K562 (cell line): ENCODE measurements around the gene ARF4. TPM values are rescaled to one million over a fixed set of nuclear protein-coding genes. Genes with fewer than 3 reads are reported as not detected.

Experiments used
- HMGN3 ChIP-seq: IDR thresholded peaks from 2 replicates; pipeline ENCODE4 v1.6.1; 2011; ENCODE audit warnings: borderline replicate concordance, low read depth, mild to moderate bottlenecking, mixed read lengths, low read length; ENCODE audit not compliant: insufficient read length; ENCODE audit errors: extremely low read depth
- TAF9B ChIP-seq: fragments of 450-650 bp; IDR thresholded peaks from 2 replicates; pipeline ENCODE4 v1.6.1; 2018; ENCODE audit warnings: mild to moderate bottlenecking; ENCODE audit not compliant: partially characterized antibody
- TOE1 ChIP-seq, 2 experiments: fragments of 450-650 bp in 1 of 2; sonication (generic) in 1 of 2; formaldehyde crosslinking in 1 of 2; IDR thresholded peaks; 2 replicates each; pipeline versions ENCODE4 v1.7.1 to v1.8.0; 2016 to 2022; ENCODE audit warnings: borderline replicate concordance in 2 of 2, mild to moderate bottlenecking in 2 of 2, antibody characterized with exemption in 1 of 2, inconsistent platforms in 1 of 2, low read depth in 1 of 2, missing genetic modification reagents in 1 of 2, moderate library complexity in 1 of 2
- ZNF764 ChIP-seq: fragments of 250-450 bp; sonication (Bioruptor Pico); IDR thresholded peaks from 2 replicates; pipeline ENCODE4 v1.4.0; 2020; ENCODE audit warnings: low read depth, mild to moderate bottlenecking, moderate library complexity
- polyA plus RNA-seq, 8 experiments: library from polyadenylated mRNA; depleted of rRNA in 4 of 8; stranded (reverse) in 5 of 8; unstranded in 3 of 8; fragments of >200 nt; fragmentation: Nextera tagmentation in 2 of 8; fragmentation: Illumina TruSeq in 1 of 8; extraction: Ambion mirVana in 2 of 8; extraction: Trizol in 1 of 8; gene quantifications; 2 replicates each; pipeline versions ENCODE4 v1.2.1 to v1.2.3, GENCODE V29; 2011 to 2014; ENCODE audit warnings: inconsistent platforms in 1 of 8, missing spikeins in 1 of 8
- total RNA-seq, 7 experiments: library from RNA; depleted of rRNA in 6 of 7; stranded (reverse); fragments of >200 nt in 6 of 7; fragmentation: Illumina TruSeq in 2 of 7; extraction: Trizol in 2 of 7; gene quantifications; 2 replicates each; pipeline versions ENCODE4 v1.2.1 to v1.2.3, GENCODE V29; 2011 to 2021; ENCODE audit warnings: low replicate concordance in 1 of 7
- TF ChIP-seq, protein P1 (sequence below): IDR thresholded peaks from 2 replicates; pipeline ENCODE4 v1.6.1; 2014; ENCODE audit warnings: antibody characterized with exemption
- TF ChIP-seq, protein P2 (sequence below), 2 experiments: fragments of 450-650 bp; conservative IDR thresholded peaks; 2 replicates each; pipeline ENCODE4 v1.6.1; 2017; ENCODE audit warnings: mild to moderate bottlenecking in 2 of 2, moderate library complexity in 2 of 2
- TF ChIP-seq, protein P3 (sequence below): fragments of 450-650 bp; IDR thresholded peaks from 2 replicates; pipeline ENCODE4 v1.6.1; 2016; ENCODE audit warnings: mild to moderate bottlenecking, moderate library complexity
- TF ChIP-seq, protein P4 (sequence below): fragments of 250-450 bp; sonication (Bioruptor Pico); IDR thresholded peaks from 2 replicates; pipeline ENCODE4 v1.8.0; 2021; ENCODE audit warnings: moderate library complexity, mild to moderate bottlenecking, inconsistent platforms

Gene ARF4
- total and polyA plus RNA-seq, 9 of the 15 experiments (the other 6 are each of a cell fraction or from before 2014, with no cell fraction given): 41.1 to 273 (median 83.8) TPM

DNA sequence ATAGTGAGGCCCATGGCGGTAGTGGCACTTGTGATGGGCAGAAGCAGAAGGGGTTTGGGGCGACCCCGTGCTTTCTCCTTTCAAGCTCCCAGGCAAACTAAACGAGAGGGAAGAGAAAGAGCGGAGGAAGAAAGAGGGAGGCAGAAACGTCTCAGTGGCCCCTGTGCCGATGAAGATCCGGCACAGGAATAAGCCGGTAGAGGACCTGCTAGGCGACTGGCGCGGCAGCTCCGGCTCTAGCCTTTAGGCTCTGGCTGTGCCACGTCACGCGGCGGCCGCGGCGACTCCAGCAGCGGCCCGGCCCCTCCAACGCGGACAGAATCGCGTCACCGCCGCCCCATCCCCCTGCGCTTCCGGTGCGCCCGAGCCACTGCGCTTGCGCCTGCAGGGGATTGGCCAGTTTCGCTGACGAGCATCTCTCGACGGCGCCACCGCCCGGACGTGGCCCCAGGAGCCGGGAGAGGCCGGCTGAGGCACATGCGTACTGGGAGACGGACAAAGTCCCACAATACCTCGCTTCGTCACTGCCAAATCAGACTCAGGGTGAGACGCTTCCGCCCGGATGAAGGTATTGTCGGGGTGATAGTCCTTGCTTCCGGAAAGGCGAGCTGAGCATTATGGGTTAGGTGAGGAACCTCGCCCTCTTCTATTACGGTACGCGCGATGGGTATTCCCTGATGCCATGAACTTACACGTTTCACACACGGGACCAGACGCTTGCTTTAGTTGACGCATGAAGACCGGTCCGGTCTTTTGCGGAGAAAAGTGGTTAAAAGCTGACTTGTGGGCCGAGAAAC, at the start of gene ARF4 (continued):
- TF ChIP-seq ZNF764 (CRISPR knock-in tag) (no peak), TOE1 (IDR thresholded peaks at IDR 0.05; ENCODE audit: borderline replicate concordance) (0 out of 2 replicates have a peak, but pooled peaks have one; percentile 9), TOE1 (CRISPR knock-in tag; IDR thresholded peaks at IDR 0.05; ENCODE audit: borderline replicate concordance, low read depth) (no peak), HMGN3 (peak; percentile 68), TAF9B (peak; percentile 28)
- TF ChIP-seq, protein P1, sequence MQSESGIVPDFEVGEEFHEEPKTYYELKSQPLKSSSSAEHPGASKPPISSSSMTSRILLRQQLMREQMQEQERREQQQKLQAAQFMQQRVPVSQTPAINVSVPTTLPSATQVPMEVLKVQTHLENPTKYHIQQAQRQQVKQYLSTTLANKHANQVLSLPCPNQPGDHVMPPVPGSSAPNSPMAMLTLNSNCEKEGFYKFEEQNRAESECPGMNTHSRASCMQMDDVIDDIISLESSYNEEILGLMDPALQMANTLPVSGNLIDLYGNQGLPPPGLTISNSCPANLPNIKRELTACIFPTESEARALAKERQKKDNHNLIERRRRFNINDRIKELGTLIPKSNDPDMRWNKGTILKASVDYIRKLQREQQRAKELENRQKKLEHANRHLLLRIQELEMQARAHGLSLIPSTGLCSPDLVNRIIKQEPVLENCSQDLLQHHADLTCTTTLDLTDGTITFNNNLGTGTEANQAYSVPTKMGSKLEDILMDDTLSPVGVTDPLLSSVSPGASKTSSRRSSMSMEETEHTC: no peak
- TF ChIP-seq, protein P2, sequence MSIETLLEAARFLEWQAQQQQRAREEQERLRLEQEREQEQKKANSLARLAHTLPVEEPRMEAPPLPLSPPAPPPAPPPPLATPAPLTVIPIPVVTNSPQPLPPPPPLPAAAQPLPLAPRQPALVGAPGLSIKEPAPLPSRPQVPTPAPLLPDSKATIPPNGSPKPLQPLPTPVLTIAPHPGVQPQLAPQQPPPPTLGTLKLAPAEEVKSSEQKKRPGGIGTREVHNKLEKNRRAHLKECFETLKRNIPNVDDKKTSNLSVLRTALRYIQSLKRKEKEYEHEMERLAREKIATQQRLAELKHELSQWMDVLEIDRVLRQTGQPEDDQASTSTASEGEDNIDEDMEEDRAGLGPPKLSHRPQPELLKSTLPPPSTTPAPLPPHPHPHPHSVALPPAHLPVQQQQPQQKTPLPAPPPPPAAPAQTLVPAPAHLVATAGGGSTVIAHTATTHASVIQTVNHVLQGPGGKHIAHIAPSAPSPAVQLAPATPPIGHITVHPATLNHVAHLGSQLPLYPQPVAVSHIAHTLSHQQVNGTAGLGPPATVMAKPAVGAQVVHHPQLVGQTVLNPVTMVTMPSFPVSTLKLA (conservative IDR thresholded peaks at IDR 0.05): peak; percentile 77 to 90; a peak in 1 of 4 replicates
- TF ChIP-seq, protein P3, sequence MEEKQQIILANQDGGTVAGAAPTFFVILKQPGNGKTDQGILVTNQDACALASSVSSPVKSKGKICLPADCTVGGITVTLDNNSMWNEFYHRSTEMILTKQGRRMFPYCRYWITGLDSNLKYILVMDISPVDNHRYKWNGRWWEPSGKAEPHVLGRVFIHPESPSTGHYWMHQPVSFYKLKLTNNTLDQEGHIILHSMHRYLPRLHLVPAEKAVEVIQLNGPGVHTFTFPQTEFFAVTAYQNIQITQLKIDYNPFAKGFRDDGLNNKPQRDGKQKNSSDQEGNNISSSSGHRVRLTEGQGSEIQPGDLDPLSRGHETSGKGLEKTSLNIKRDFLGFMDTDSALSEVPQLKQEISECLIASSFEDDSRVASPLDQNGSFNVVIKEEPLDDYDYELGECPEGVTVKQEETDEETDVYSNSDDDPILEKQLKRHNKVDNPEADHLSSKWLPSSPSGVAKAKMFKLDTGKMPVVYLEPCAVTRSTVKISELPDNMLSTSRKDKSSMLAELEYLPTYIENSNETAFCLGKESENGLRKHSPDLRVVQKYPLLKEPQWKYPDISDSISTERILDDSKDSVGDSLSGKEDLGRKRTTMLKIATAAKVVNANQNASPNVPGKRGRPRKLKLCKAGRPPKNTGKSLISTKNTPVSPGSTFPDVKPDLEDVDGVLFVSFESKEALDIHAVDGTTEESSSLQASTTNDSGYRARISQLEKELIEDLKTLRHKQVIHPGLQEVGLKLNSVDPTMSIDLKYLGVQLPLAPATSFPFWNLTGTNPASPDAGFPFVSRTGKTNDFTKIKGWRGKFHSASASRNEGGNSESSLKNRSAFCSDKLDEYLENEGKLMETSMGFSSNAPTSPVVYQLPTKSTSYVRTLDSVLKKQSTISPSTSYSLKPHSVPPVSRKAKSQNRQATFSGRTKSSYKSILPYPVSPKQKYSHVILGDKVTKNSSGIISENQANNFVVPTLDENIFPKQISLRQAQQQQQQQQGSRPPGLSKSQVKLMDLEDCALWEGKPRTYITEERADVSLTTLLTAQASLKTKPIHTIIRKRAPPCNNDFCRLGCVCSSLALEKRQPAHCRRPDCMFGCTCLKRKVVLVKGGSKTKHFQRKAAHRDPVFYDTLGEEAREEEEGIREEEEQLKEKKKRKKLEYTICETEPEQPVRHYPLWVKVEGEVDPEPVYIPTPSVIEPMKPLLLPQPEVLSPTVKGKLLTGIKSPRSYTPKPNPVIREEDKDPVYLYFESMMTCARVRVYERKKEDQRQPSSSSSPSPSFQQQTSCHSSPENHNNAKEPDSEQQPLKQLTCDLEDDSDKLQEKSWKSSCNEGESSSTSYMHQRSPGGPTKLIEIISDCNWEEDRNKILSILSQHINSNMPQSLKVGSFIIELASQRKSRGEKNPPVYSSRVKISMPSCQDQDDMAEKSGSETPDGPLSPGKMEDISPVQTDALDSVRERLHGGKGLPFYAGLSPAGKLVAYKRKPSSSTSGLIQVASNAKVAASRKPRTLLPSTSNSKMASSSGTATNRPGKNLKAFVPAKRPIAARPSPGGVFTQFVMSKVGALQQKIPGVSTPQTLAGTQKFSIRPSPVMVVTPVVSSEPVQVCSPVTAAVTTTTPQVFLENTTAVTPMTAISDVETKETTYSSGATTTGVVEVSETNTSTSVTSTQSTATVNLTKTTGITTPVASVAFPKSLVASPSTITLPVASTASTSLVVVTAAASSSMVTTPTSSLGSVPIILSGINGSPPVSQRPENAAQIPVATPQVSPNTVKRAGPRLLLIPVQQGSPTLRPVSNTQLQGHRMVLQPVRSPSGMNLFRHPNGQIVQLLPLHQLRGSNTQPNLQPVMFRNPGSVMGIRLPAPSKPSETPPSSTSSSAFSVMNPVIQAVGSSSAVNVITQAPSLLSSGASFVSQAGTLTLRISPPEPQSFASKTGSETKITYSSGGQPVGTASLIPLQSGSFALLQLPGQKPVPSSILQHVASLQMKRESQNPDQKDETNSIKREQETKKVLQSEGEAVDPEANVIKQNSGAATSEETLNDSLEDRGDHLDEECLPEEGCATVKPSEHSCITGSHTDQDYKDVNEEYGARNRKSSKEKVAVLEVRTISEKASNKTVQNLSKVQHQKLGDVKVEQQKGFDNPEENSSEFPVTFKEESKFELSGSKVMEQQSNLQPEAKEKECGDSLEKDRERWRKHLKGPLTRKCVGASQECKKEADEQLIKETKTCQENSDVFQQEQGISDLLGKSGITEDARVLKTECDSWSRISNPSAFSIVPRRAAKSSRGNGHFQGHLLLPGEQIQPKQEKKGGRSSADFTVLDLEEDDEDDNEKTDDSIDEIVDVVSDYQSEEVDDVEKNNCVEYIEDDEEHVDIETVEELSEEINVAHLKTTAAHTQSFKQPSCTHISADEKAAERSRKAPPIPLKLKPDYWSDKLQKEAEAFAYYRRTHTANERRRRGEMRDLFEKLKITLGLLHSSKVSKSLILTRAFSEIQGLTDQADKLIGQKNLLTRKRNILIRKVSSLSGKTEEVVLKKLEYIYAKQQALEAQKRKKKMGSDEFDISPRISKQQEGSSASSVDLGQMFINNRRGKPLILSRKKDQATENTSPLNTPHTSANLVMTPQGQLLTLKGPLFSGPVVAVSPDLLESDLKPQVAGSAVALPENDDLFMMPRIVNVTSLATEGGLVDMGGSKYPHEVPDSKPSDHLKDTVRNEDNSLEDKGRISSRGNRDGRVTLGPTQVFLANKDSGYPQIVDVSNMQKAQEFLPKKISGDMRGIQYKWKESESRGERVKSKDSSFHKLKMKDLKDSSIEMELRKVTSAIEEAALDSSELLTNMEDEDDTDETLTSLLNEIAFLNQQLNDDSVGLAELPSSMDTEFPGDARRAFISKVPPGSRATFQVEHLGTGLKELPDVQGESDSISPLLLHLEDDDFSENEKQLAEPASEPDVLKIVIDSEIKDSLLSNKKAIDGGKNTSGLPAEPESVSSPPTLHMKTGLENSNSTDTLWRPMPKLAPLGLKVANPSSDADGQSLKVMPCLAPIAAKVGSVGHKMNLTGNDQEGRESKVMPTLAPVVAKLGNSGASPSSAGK: peak; percentile 97
- TF ChIP-seq, protein P4, sequence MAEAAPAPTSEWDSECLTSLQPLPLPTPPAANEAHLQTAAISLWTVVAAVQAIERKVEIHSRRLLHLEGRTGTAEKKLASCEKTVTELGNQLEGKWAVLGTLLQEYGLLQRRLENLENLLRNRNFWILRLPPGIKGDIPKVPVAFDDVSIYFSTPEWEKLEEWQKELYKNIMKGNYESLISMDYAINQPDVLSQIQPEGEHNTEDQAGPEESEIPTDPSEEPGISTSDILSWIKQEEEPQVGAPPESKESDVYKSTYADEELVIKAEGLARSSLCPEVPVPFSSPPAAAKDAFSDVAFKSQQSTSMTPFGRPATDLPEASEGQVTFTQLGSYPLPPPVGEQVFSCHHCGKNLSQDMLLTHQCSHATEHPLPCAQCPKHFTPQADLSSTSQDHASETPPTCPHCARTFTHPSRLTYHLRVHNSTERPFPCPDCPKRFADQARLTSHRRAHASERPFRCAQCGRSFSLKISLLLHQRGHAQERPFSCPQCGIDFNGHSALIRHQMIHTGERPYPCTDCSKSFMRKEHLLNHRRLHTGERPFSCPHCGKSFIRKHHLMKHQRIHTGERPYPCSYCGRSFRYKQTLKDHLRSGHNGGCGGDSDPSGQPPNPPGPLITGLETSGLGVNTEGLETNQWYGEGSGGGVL: no peak
